Measurements from ENCODE around the gene MICAL3.

The MICAL3 gene

GRCh38 chr22:17811119-17811518, 213.2 kb downstream of the MICAL3 start:
- Histone ChIP-seq H3K4me2 (ENCODE audit: low read length) (no peak overlapping the region), H4K20me1 (ENCODE audit: insufficient read depth, low read length) (no peaks in the 10 kb centered on the region), H2AFZ (ENCODE audit: low read length) (no peak overlapping the region), H3K9me2 (ENCODE audit: low read depth, low read length) (no peaks in the 10 kb centered on the region), H3F3A (ENCODE audit: insufficient read depth, low read length) (no peaks in the 10 kb centered on the region), H3K4me3 (ENCODE audit: low read depth, low read length, poor library complexity, severe bottlenecking) (no peak overlapping the region), H3K9me3 (ENCODE audit: low read length) (no peaks in the 10 kb centered on the region), H3K27me3 (ENCODE audit: insufficient read depth, low read length) (no peaks in the 10 kb centered on the region), H3K4me1 (ENCODE audit: insufficient read depth, low read length, severe bottlenecking) (peaks cover 12% of the 10 kb centered on the region), H3K36me3 (ENCODE audit: insufficient read depth, low read length) (peaks cover 7% of the 10 kb centered on the region; the same call in 1 of the 2 replicates), H3K79me2 (ENCODE audit: insufficient read depth, low read length) (no peaks in the 10 kb centered on the region), H3K9ac (ENCODE audit: low read length) (no peak overlapping the region), H3K27ac (ENCODE audit: low read depth, low read length, poor library complexity, severe bottlenecking) (no peak overlapping the region)
- TF ChIP-seq CTCF (IDR thresholded peaks at IDR 0.05; ENCODE audit: low read length), result no peak

GRCh38 chr22:17810570-17811116, 213.7 kb downstream of the MICAL3 start:
- no peaks in the 10 kb centered on the region for H3K9me2 ChIP-seq (ENCODE audit: low read depth, low read length)
- H3K4me3 ChIP-seq (ENCODE audit: low read depth, low read length, poor library complexity, severe bottlenecking), result no peak overlapping the region
- H3K4me2 ChIP-seq (ENCODE audit: low read length), result no peak overlapping the region
- no peaks in the 10 kb centered on the region for H3K9me3 ChIP-seq (ENCODE audit: low read length)
- no peaks in the 10 kb centered on the region for H4K20me1 ChIP-seq (ENCODE audit: insufficient read depth, low read length)
- TF ChIP-seq CTCF (IDR thresholded peaks at IDR 0.05; ENCODE audit: low read length) (no peak), EZH2 (IDR thresholded peaks at IDR 0.05; ENCODE audit: borderline replicate concordance, low read length) (no peak)
- peaks cover 7% of the 10 kb centered on the region; the same call in 1 of the 2 replicates for H3K36me3 ChIP-seq (ENCODE audit: insufficient read depth, low read length)
- no peaks in the 10 kb centered on the region for H3F3A ChIP-seq (ENCODE audit: insufficient read depth, low read length)
- no peak overlapping the region for H3K27ac ChIP-seq (ENCODE audit: low read depth, low read length, poor library complexity, severe bottlenecking)
- no peaks in the 10 kb centered on the region for H3K79me2 ChIP-seq (ENCODE audit: insufficient read depth, low read length)
- no peak overlapping the region for H2AFZ ChIP-seq (ENCODE audit: low read length)
- no peak overlapping the region for H3K9ac ChIP-seq (ENCODE audit: low read length)
- peaks cover 12% of the 10 kb centered on the region for H3K4me1 ChIP-seq (ENCODE audit: insufficient read depth, low read length, severe bottlenecking)
- no peaks in the 10 kb centered on the region for H3K27me3 ChIP-seq (ENCODE audit: insufficient read depth, low read length)

GRCh38 chr22:17808693-17809403, 215.5 kb downstream of the MICAL3 start:
- no peak for TF ChIP-seq CTCF (IDR thresholded peaks at IDR 0.05; ENCODE audit: low read length)
- TF ChIP-seq EZH2 (IDR thresholded peaks at IDR 0.05; ENCODE audit: borderline replicate concordance, low read length), result no peak
- Histone ChIP-seq H3K79me2 (ENCODE audit: insufficient read depth, low read length) (no peaks in the 10 kb centered on the region), H3K27me3 (ENCODE audit: insufficient read depth, low read length) (no peaks in the 10 kb centered on the region), H3F3A (ENCODE audit: insufficient read depth, low read length) (no peaks in the 10 kb centered on the region), H3K4me3 (ENCODE audit: low read depth, low read length, poor library complexity, severe bottlenecking) (no peak overlapping the region), H2AFZ (ENCODE audit: low read length) (no peak overlapping the region), H3K36me3 (ENCODE audit: insufficient read depth, low read length) (peaks cover 7% of the 10 kb centered on the region; the same call in 1 of the 2 replicates), H3K9me3 (ENCODE audit: low read length) (no peaks in the 10 kb centered on the region), H3K9ac (ENCODE audit: low read length) (no peak overlapping the region), H3K4me1 (ENCODE audit: insufficient read depth, low read length, severe bottlenecking) (peaks cover 12% of the 10 kb centered on the region), H3K4me2 (ENCODE audit: low read length) (no peak overlapping the region), H3K27ac (ENCODE audit: low read depth, low read length, poor library complexity, severe bottlenecking) (no peak overlapping the region), H3K9me2 (ENCODE audit: low read depth, low read length) (no peaks in the 10 kb centered on the region), H4K20me1 (ENCODE audit: insufficient read depth, low read length) (no peaks in the 10 kb centered on the region)
